HG03439 (cell line): Measurements from ENCODE around the gene C6orf89.

Experiments
- ATAC-seq: cut with Tn5 transposase; IDR thresholded peaks from one replicate; pipeline ENCODE4 v1.9.1; 2021; ENCODE audit warnings: mild to moderate bottlenecking, moderate library complexity; ENCODE audit not compliant: unreplicated experiment

The C6orf89 gene

DNA sequence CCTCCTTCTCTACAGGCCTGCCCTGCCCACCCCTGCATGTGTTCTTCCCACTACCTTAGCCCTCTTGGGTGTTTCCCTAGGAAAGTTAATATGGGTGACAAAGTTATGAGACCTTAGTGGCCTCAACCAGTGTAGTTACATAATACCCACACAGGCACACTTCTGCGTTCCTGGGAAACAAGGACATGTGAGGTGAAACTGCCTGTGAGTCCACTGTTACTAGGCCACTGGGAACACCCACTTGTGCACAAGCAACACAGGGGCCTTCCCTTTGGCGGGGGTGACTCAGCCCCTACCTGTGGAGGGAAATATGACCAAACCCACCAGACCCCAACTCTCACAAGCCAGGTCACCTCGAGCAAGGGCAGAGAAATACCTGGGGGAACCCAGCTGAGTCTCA lies 81.5 kb downstream of the C6orf89 start:
- ATAC-seq, result no peak

- ATAC-seq, result no peak
These were observed 82.0 kb downstream of the C6orf89 start for GRCh38 chr6:36967757-36968156.

DNA sequence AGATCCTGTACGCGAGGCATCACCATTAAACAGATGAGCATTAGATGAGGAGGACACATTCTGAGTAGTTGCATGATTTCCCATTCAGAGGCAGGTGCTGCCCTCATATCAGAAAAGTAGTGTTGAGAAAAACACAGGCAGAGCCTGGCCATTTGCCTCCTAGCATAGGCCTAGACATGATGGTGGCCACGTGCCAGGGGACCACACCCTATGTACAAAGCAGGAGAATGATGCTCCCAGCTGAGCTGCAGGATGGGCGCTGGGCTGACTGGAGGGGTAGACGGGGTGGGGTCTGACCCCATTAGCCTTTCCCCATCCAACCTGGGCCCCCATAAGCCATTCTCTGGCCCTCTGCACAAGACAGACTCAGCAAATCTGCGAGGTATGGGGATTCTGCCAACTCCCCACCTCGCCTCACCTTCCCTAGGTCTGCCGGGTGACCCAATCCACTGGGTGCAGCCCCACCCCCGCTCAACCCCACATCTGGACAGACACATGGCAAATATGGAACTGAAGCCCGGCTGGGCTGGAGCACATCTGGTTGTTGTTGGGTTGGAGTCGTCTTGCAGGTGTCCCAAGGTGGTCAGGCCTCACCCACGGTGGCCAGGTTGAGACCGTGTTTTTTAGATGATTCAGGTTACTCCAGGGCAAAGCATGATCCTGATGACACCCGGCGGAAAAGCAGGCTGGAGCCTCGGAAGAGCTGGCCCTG lies 82.7 kb downstream of the C6orf89 start:
- no peak for ATAC-seq

DNA sequence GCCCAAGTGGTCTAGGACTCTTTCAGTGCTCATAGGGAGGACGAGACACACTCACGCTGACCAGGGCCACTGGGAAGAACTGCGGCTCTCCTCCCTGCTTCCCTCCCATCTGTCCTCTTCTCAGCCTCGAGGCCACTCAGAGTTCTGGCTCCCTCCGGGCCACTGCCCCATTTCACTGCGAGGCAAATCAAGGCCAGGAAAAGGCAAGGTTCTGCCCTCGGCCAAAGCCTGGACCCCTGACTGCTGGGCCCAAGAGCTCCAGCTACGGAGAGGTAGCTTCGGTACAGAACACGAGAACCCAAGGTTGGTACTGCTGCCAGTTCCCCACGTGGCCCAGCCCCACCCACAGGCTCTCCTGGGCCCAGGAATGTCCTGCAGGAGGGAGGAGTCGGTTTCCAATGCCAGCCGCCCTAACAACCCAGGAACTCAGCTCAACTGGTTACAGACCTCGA lies 83.5 kb downstream of the C6orf89 start:
- no peak for ATAC-seq

- no peak for ATAC-seq
These were observed 84.5 kb downstream of the C6orf89 start for GRCh38 chr6:36969988-36970891.

- ATAC-seq, result no peak
These were observed 85.4 kb downstream of the C6orf89 start for GRCh38 chr6:36970892-36971842.

- no peak for ATAC-seq
These were observed 86.3 kb downstream of the C6orf89 start for GRCh38 chr6:36971921-36972673.

GRCh38 chr6:36973190-36973589 lies 87.4 kb downstream of the C6orf89 start:
- ATAC-seq, result no peak

- no peak for ATAC-seq
These were observed 87.9 kb downstream of the C6orf89 start for GRCh38 chr6:36973647-36974046.

- ATAC-seq, result no peak
These were observed 89.7 kb downstream of the C6orf89 start for GRCh38 chr6:36975231-36976006.

- no peak for ATAC-seq
These were observed 90.2 kb downstream of the C6orf89 start for GRCh38 chr6:36976007-36976264.

GRCh38 chr6:36976509-36976908 lies 90.8 kb downstream of the C6orf89 start:
- ATAC-seq, result no peak

DNA sequence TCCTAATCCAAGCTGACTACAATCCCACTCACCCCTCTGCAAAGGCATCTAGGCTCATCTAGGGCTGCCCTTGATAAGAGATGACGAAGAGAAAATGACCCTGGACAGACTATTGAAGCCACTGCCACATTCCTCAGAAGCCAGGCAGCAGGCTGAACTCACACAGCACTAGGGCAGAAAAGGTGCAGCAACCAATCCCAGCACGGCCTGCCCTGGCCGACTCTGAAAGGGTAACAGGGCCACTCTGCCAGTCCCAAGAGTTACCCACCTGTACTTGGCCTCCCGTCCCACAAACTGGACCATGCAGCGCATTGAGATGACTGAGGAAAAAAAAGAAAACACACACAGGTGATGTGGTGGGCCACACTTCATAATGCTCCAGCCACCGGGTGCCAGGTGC lies 91.2 kb downstream of the C6orf89 start:
- ATAC-seq, result no peak

DNA sequence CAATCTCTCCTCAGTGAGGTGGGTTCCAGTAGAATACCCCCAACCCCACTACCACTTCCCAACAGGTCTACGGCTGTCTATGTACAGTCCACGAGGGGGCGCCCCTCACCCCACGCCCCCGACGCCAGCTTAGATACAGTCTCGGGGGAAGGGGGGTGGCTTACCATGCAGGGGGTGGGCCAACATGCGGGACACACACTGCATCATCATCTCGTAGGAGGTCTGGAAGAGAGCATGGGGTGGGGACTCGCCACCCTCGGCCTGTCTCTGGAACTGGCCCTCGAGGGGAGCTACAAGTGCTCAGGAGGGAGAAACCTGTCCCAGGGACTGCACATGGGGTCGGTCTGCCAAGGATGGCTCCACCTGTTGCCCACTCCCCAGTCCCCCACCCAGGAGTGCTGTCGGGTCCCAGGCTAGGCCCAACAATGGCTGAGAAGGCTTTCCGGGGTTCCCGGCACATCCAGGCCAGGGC lies 91.8 kb downstream of the C6orf89 start:
- ATAC-seq, result no peak
